Umbilical cord (tissue), 2 donors: Measurements from ENCODE around the gene TNFAIP8. TPM values are rescaled to one million over a fixed set of nuclear protein-coding genes. Genes with fewer than 3 reads are reported as not detected.

Experiments used
- DNase-seq: peaks from one replicate; pipeline ENCODE4 v3.0.0-alpha.2; 2015; ENCODE audit warnings: low spot score
- total RNA-seq: library from RNA; depleted of rRNA; stranded (reverse); fragments of >200 nt; gene quantifications from one replicate; pipeline ENCODE4 v1.2.3, GENCODE V29; 2014; ENCODE audit warnings: low replicate concordance; ENCODE audit not compliant: insufficient read depth

Gene TNFAIP8
- total RNA-seq, 1 donor from 2014 or later = 80.7 TPM

GRCh38 chr5:119346394-119346793 lies 9.4 kb upstream of the TNFAIP8 start:
- DNase-seq = no peak

GRCh38 chr5:119347574-119347973 lies 8.2 kb upstream of the TNFAIP8 start:
- DNase-seq = no peak

- DNase-seq = no peak
Measured at GRCh38 chr5:119347991-119348390, 7.8 kb upstream of the TNFAIP8 start.

GRCh38 chr5:119353213-119353612 lies 2.6 kb upstream of the TNFAIP8 start:
- DNase-seq = no peak

- no peak for DNase-seq
Measured at GRCh38 chr5:119353686-119354366, 2.0 kb upstream of the TNFAIP8 start.

- DNase-seq = no peak
Measured at GRCh38 chr5:119354537-119355243, 1.1 kb upstream of the TNFAIP8 start.

- no peak for DNase-seq
Measured at GRCh38 chr5:119355244-119355638, 578 bp upstream of the TNFAIP8 start.

- no peak for DNase-seq
Measured at GRCh38 chr5:119356612-119357188, 881 bp downstream of the TNFAIP8 start.

GRCh38 chr5:119357270-119357669 lies 1.5 kb downstream of the TNFAIP8 start:
- no peak for DNase-seq

- no peak for DNase-seq
Measured at GRCh38 chr5:119357808-119358529, 2.1 kb downstream of the TNFAIP8 start.

- DNase-seq = no peak
Measured at GRCh38 chr5:119358530-119358900, 2.7 kb downstream of the TNFAIP8 start.

GRCh38 chr5:119358901-119359603 lies 3.2 kb downstream of the TNFAIP8 start:
- DNase-seq = no peak

- DNase-seq = no peak
Measured at GRCh38 chr5:119359737-119360413, 4.1 kb downstream of the TNFAIP8 start.

- DNase-seq = peak; percentile 46
Measured at GRCh38 chr5:119360905-119361593, 5.2 kb downstream of the TNFAIP8 start.

GRCh38 chr5:119361594-119362125 lies 5.8 kb downstream of the TNFAIP8 start:
- no peak for DNase-seq

- no peak for DNase-seq
Measured at GRCh38 chr5:119362714-119363113, 6.9 kb downstream of the TNFAIP8 start.

GRCh38 chr5:119363271-119363670 lies 7.5 kb downstream of the TNFAIP8 start:
- DNase-seq = no peak

- no peak for DNase-seq
Measured at GRCh38 chr5:119363936-119364335, 8.1 kb downstream of the TNFAIP8 start.

- no peak for DNase-seq
Measured at GRCh38 chr5:119365847-119366539, 10.2 kb downstream of the TNFAIP8 start.

- no peak for DNase-seq
Measured at GRCh38 chr5:119366540-119366881, 10.7 kb downstream of the TNFAIP8 start.
